Uterus (tissue), 2 donors: ENCODE data around the gene TUBA1C.

Experiments
- POLR2A ChIP-seq, 2 donors: fragments of 450-650 bp; IDR thresholded peaks; one replicate each; pipeline ENCODE4 v1.6.1; 2016; ENCODE audit warnings: antibody characterized with exemption in 2 of 2, mild to moderate bottlenecking in 1 of 2, moderate library complexity in 1 of 2
- TF ChIP-seq, protein P1 (sequence below), 4 experiments: fragments of 200-600 bp in 2 of 4; fragments of 450-650 bp in 2 of 4; sonication (generic) in 2 of 4; IDR thresholded peaks; one replicate each; pipeline ENCODE4 v1.5.1; 2016 to 2019; ENCODE audit warnings: antibody characterized with exemption in 4 of 4, mild to moderate bottlenecking in 2 of 4, moderate library complexity in 1 of 4

DNA sequence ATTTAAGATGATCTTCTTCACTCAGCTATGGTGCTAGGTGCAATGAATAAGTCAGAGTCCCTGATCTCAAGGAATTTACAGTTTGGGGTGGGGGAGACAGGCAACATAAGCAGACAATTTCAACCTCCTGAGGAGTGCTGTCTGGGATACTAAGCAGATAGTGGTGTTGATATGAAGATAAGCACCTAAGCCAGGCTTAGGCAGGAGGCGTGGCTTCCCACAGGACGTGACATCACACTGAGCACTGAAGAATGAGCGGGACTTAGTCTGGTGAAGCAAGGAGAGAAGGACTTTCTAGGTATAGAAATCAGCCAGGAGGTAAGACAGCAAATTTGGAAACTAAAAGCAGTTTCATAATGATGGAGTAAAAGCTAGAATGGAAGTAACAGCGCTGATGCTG, 36.9 kb downstream of the TUBA1C start:
- TF ChIP-seq POLR2A (IDR thresholded peaks at IDR 0.05) = no peak
- TF ChIP-seq, protein P1, sequence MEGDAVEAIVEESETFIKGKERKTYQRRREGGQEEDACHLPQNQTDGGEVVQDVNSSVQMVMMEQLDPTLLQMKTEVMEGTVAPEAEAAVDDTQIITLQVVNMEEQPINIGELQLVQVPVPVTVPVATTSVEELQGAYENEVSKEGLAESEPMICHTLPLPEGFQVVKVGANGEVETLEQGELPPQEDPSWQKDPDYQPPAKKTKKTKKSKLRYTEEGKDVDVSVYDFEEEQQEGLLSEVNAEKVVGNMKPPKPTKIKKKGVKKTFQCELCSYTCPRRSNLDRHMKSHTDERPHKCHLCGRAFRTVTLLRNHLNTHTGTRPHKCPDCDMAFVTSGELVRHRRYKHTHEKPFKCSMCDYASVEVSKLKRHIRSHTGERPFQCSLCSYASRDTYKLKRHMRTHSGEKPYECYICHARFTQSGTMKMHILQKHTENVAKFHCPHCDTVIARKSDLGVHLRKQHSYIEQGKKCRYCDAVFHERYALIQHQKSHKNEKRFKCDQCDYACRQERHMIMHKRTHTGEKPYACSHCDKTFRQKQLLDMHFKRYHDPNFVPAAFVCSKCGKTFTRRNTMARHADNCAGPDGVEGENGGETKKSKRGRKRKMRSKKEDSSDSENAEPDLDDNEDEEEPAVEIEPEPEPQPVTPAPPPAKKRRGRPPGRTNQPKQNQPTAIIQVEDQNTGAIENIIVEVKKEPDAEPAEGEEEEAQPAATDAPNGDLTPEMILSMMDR (IDR thresholded peaks at IDR 0.05) = no peak
